ENCODE data around the gene WDTC1. TPM values are rescaled to one million over a fixed set of nuclear protein-coding genes. Genes with fewer than 3 reads are reported as not detected.
A peak's percentile ranks its signal among the peaks of the same experiment; 100 is the strongest.

The WDTC1 gene
- total and polyA plus RNA-seq, 9 of the 15 experiments (the other 6 are each of a cell fraction or from before 2014, with no cell fraction given), result 0.18 to 32.3 (median 8.8) TPM

- TF ChIP-seq SMAD4 (CRISPR knock-in tag; conservative IDR thresholded peaks at IDR 0.05) (peak; percentile 24; the same call in 1 of the 2 replicates), ZNF224 (CRISPR knock-in tag; IDR thresholded peaks at IDR 0.05) (no peak), POLR2B (IDR thresholded peaks at IDR 0.05; ENCODE audit: low read depth, partially characterized antibody) (no peak), HDGF (IDR thresholded peaks at IDR 0.05) (no peak), PHF20 (IDR thresholded peaks at IDR 0.05; ENCODE audit: partially characterized antibody) (no peak), NONO (IDR thresholded peaks at IDR 0.05; ENCODE audit: low read depth in 2 of 2, low read length in 1 of 2) (peak in 1 of 2 experiments; percentile 18; a peak in 1 of 4 replicates), EGR1 (conservative IDR thresholded peaks at IDR 0.05) (peak; percentile 24; the same call in 1 of the 2 replicates), ZEB2 (IDR thresholded peaks at IDR 0.05) (peak; percentile 58; the same call in 1 of the 2 replicates), SMARCA4 (IDR thresholded peaks at IDR 0.05) (no peak), CREB1 (IDR thresholded peaks at IDR 0.05) (no peak), CREB1 (CRISPR knock-in tag; IDR thresholded peaks at IDR 0.05) (no peak), STAT5A (IDR thresholded peaks at IDR 0.05; ENCODE audit: borderline replicate concordance, low read length) (no peak), NEUROD1 (IDR thresholded peaks at IDR 0.05; ENCODE audit: borderline replicate concordance, low read depth, low read length, partially characterized antibody) (peak; percentile 92)
- TF ChIP-seq, protein P1, sequence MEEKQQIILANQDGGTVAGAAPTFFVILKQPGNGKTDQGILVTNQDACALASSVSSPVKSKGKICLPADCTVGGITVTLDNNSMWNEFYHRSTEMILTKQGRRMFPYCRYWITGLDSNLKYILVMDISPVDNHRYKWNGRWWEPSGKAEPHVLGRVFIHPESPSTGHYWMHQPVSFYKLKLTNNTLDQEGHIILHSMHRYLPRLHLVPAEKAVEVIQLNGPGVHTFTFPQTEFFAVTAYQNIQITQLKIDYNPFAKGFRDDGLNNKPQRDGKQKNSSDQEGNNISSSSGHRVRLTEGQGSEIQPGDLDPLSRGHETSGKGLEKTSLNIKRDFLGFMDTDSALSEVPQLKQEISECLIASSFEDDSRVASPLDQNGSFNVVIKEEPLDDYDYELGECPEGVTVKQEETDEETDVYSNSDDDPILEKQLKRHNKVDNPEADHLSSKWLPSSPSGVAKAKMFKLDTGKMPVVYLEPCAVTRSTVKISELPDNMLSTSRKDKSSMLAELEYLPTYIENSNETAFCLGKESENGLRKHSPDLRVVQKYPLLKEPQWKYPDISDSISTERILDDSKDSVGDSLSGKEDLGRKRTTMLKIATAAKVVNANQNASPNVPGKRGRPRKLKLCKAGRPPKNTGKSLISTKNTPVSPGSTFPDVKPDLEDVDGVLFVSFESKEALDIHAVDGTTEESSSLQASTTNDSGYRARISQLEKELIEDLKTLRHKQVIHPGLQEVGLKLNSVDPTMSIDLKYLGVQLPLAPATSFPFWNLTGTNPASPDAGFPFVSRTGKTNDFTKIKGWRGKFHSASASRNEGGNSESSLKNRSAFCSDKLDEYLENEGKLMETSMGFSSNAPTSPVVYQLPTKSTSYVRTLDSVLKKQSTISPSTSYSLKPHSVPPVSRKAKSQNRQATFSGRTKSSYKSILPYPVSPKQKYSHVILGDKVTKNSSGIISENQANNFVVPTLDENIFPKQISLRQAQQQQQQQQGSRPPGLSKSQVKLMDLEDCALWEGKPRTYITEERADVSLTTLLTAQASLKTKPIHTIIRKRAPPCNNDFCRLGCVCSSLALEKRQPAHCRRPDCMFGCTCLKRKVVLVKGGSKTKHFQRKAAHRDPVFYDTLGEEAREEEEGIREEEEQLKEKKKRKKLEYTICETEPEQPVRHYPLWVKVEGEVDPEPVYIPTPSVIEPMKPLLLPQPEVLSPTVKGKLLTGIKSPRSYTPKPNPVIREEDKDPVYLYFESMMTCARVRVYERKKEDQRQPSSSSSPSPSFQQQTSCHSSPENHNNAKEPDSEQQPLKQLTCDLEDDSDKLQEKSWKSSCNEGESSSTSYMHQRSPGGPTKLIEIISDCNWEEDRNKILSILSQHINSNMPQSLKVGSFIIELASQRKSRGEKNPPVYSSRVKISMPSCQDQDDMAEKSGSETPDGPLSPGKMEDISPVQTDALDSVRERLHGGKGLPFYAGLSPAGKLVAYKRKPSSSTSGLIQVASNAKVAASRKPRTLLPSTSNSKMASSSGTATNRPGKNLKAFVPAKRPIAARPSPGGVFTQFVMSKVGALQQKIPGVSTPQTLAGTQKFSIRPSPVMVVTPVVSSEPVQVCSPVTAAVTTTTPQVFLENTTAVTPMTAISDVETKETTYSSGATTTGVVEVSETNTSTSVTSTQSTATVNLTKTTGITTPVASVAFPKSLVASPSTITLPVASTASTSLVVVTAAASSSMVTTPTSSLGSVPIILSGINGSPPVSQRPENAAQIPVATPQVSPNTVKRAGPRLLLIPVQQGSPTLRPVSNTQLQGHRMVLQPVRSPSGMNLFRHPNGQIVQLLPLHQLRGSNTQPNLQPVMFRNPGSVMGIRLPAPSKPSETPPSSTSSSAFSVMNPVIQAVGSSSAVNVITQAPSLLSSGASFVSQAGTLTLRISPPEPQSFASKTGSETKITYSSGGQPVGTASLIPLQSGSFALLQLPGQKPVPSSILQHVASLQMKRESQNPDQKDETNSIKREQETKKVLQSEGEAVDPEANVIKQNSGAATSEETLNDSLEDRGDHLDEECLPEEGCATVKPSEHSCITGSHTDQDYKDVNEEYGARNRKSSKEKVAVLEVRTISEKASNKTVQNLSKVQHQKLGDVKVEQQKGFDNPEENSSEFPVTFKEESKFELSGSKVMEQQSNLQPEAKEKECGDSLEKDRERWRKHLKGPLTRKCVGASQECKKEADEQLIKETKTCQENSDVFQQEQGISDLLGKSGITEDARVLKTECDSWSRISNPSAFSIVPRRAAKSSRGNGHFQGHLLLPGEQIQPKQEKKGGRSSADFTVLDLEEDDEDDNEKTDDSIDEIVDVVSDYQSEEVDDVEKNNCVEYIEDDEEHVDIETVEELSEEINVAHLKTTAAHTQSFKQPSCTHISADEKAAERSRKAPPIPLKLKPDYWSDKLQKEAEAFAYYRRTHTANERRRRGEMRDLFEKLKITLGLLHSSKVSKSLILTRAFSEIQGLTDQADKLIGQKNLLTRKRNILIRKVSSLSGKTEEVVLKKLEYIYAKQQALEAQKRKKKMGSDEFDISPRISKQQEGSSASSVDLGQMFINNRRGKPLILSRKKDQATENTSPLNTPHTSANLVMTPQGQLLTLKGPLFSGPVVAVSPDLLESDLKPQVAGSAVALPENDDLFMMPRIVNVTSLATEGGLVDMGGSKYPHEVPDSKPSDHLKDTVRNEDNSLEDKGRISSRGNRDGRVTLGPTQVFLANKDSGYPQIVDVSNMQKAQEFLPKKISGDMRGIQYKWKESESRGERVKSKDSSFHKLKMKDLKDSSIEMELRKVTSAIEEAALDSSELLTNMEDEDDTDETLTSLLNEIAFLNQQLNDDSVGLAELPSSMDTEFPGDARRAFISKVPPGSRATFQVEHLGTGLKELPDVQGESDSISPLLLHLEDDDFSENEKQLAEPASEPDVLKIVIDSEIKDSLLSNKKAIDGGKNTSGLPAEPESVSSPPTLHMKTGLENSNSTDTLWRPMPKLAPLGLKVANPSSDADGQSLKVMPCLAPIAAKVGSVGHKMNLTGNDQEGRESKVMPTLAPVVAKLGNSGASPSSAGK (IDR thresholded peaks at IDR 0.05), result peak; percentile 68; the same call in 1 of the 2 replicates
- TF ChIP-seq, protein P2, sequence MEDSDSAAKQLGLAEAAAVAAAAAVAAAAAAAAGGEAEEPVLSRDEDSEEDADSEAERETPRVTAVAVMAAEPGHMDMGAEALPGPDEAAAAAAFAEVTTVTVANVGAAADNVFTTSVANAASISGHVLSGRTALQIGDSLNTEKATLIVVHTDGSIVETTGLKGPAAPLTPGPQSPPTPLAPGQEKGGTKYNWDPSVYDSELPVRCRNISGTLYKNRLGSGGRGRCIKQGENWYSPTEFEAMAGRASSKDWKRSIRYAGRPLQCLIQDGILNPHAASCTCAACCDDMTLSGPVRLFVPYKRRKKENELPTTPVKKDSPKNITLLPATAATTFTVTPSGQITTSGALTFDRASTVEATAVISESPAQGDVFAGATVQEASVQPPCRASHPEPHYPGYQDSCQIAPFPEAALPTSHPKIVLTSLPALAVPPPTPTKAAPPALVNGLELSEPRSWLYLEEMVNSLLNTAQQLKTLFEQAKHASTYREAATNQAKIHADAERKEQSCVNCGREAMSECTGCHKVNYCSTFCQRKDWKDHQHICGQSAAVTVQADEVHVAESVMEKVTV (CRISPR knock-in tag; IDR thresholded peaks at IDR 0.05), result no peak
Observed at GRCh38 chr1:27348861-27349783, 114.7 kb downstream of the WDTC1 start (continued).

All from K562 (cell line).